WTC11 (cell line): ENCODE results near the gene ZNF445.
"Not testable (repeated sequence)": the region's sequence is repeated elsewhere in the genome, so short reads cannot be mapped to it uniquely, and the experiment has no call there.

Experiments
- CBFB ChIP-seq: sonication (generic); formaldehyde crosslinking; IDR thresholded peaks from 2 replicates; pipeline ENCODE4 v1.8.1; 2022; ENCODE audit warnings: mild to moderate bottlenecking, low read depth, missing genetic modification reagents
- CTCF ChIP-seq: fragments of 200-600 bp; IDR thresholded peaks from 2 replicates; pipeline ENCODE4 v1.8.0; 2022; ENCODE audit warnings: antibody characterized with exemption
- ESRRA ChIP-seq: sonication (generic); formaldehyde crosslinking; IDR thresholded peaks from 2 replicates; pipeline ENCODE4 v1.8.1; 2022; ENCODE audit warnings: mild to moderate bottlenecking, missing genetic modification reagents, borderline replicate concordance
- ETV6 ChIP-seq: sonication (generic); formaldehyde crosslinking; IDR thresholded peaks from 2 replicates; pipeline ENCODE4 v1.8.1; 2022; ENCODE audit warnings: mild to moderate bottlenecking, missing genetic modification reagents
- FOXJ3 ChIP-seq: sonication (generic); formaldehyde crosslinking; IDR thresholded peaks from 2 replicates; pipeline ENCODE4 v1.9.0; 2021; ENCODE audit warnings: missing genetic modification reagents, mild to moderate bottlenecking, borderline replicate concordance
- NR2C2 ChIP-seq: sonication (generic); formaldehyde crosslinking; IDR thresholded peaks from 2 replicates; pipeline ENCODE4 v1.8.0; 2022; ENCODE audit warnings: mild to moderate bottlenecking, missing genetic modification reagents
- USF1 ChIP-seq: sonication (generic); formaldehyde crosslinking; IDR thresholded peaks from 2 replicates; pipeline ENCODE4 v1.8.0; 2022; ENCODE audit warnings: mild to moderate bottlenecking, missing genetic modification reagents
- ZNF232 ChIP-seq: sonication (generic); formaldehyde crosslinking; IDR thresholded peaks from 2 replicates; pipeline ENCODE4 v1.8.0; 2022; ENCODE audit warnings: mild to moderate bottlenecking, missing genetic modification reagents
- TF ChIP-seq, protein P1 (sequence below): sonication (generic); formaldehyde crosslinking; IDR thresholded peaks from 2 replicates; pipeline ENCODE4 v1.8.0; 2022; ENCODE audit warnings: mild to moderate bottlenecking, missing genetic modification reagents

DNA sequence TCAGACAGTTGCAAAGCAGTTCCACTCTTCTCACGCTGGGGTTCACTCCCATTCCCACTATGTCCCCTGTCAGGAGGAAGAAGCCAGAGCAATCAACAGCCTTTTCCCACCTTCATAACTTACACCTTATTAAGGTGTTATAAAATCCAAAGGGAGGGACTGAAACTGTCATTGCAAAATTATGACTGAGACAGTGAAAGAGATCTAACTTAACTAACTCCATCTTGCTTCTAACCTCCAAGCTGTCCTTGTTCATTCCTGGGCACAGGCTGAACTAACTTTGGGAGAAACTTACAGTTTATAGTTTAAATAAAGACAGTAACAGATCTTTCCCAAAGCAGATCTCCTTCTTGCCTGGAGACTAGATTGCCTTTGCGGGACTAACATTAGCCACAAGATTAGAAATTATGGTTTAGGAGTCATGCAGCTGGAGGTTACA, 9.4 kb downstream of the ZNF445 start:
- TF ChIP-seq NR2C2 (CRISPR knock-in tag); CTCF; CBFB (CRISPR knock-in tag); ETV6 (CRISPR knock-in tag); ZNF232; FOXJ3 (CRISPR knock-in tag); ESRRA (CRISPR knock-in tag); USF1 (CRISPR knock-in tag): not testable (repeated sequence)
- TF ChIP-seq, protein P1, sequence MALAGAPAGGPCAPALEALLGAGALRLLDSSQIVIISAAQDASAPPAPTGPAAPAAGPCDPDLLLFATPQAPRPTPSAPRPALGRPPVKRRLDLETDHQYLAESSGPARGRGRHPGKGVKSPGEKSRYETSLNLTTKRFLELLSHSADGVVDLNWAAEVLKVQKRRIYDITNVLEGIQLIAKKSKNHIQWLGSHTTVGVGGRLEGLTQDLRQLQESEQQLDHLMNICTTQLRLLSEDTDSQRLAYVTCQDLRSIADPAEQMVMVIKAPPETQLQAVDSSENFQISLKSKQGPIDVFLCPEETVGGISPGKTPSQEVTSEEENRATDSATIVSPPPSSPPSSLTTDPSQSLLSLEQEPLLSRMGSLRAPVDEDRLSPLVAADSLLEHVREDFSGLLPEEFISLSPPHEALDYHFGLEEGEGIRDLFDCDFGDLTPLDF = not testable (repeated sequence)
